ENCODE measurements around the gene ARSD. TPM values are rescaled to one million over a fixed set of nuclear protein-coding genes. Genes with fewer than 3 reads are reported as not detected.

Gene ARSD
- total RNA-seq, 1 experiment from 2014 or later = 12.7 TPM

DNA sequence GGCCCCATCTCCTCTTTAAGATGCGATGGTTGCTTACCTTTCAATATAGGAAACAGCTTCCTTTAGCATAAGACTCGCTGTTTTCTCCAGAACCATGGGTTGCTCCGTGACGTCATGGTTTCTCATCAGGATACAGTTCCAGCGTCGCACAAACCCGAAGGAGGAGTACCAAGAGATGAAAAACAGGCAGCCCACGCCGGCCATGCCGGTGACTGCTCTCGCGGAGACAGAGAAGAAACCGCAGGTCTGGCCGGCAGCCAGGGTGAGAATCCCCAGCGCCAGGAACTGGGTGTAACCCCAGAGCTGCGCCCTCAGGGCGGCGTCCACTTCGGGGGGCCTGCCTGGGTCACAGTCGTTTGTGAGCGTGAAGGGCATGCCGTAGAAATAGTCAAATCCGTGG lies 11.4 kb downstream of the ARSD start:
- Histone ChIP-seq H3K36me3 (ENCODE audit: control insufficient read depth, insufficient read depth, low read length) (no peaks in the 10 kb centered on the region), H3K27me3 (ENCODE audit: control insufficient read depth, insufficient read depth, low read length) (no peaks in the 10 kb centered on the region), H3K4me3 (ENCODE audit: low read depth in 2 of 2, low read length in 2 of 2) (no peak overlapping the region), H3K4me1 (ENCODE audit: control insufficient read depth, insufficient read depth, low read length) (no peaks in the 10 kb centered on the region), H3K27ac (ENCODE audit: low read length) (no peak overlapping the region), H3K9me3 (ENCODE audit: control insufficient read depth, insufficient read depth, low read depth, low read length) (no peaks in the 10 kb centered on the region)
- intact Hi-C loops (cut with micrococcal nuclease; ENCODE audit: unreplicated experiment) (no loop called here), in situ Hi-C loops (cut with HindIII; ENCODE audit: low pct_unique_long_range_greater_than_20kb, low sequenced_read_pairs) (no loop called here)
- no peak for ATAC-seq
- POLR2A ChIA-PET = no interaction called here
- no peak for TF ChIP-seq POLR2AphosphoS5 (IDR thresholded peaks at IDR 0.05; ENCODE audit: low read depth, low read length)
- BruUV-seq (replicated peaks) = no TSS peak
- CTCF ChIA-PET = no interaction called here
- no peak for DNase-seq (ENCODE audit: low read depth, low spot score)

DNA sequence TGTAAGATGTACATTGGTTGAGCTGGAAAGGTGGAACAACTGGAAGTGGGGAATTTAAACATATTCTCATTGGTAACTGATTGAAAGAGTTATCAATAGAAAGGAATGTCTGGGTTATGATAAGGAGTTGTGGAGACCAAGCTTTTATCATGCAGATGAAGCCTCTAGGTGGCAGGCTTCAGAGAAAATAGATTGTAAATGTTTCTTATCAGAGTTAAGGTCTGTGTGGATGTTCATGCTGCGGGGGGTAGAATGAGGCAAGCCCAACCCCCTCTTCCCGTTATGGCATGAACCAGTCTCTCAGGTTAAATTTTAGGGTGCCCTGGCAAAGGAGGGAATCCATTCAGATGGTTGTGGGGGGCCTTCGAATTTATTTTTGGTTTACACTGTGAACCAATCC lies 16.0 kb downstream of the ARSD start:
- BruUV-seq (replicated peaks) = no TSS peak
- Histone ChIP-seq H3K27me3 (ENCODE audit: control insufficient read depth, insufficient read depth, low read length) (no peaks in the 10 kb centered on the region), H3K4me1 (ENCODE audit: control insufficient read depth, insufficient read depth, low read length) (no peaks in the 10 kb centered on the region), H3K36me3 (ENCODE audit: control insufficient read depth, insufficient read depth, low read length) (no peaks in the 10 kb centered on the region), H3K27ac (ENCODE audit: low read length) (no peak overlapping the region), H3K4me3 (ENCODE audit: low read depth in 2 of 2, low read length in 2 of 2) (no peak overlapping the region), H3K9me3 (ENCODE audit: control insufficient read depth, insufficient read depth, low read depth, low read length) (no peaks in the 10 kb centered on the region)
- ChIA-PET CTCF (no interaction called here), POLR2A (no interaction called here)
- DNase-seq (ENCODE audit: low read depth, low spot score) = no peak
- intact Hi-C loops (cut with micrococcal nuclease; ENCODE audit: unreplicated experiment) = no loop called here
- no peak for ATAC-seq
- in situ Hi-C loops (cut with HindIII; ENCODE audit: low pct_unique_long_range_greater_than_20kb, low sequenced_read_pairs) = no loop called here
- TF ChIP-seq, protein P1, sequence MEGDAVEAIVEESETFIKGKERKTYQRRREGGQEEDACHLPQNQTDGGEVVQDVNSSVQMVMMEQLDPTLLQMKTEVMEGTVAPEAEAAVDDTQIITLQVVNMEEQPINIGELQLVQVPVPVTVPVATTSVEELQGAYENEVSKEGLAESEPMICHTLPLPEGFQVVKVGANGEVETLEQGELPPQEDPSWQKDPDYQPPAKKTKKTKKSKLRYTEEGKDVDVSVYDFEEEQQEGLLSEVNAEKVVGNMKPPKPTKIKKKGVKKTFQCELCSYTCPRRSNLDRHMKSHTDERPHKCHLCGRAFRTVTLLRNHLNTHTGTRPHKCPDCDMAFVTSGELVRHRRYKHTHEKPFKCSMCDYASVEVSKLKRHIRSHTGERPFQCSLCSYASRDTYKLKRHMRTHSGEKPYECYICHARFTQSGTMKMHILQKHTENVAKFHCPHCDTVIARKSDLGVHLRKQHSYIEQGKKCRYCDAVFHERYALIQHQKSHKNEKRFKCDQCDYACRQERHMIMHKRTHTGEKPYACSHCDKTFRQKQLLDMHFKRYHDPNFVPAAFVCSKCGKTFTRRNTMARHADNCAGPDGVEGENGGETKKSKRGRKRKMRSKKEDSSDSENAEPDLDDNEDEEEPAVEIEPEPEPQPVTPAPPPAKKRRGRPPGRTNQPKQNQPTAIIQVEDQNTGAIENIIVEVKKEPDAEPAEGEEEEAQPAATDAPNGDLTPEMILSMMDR (IDR thresholded peaks at IDR 0.05) = peak; percentile 46
- TF ChIP-seq SIN3A (IDR thresholded peaks at IDR 0.05; ENCODE audit: borderline replicate concordance, insufficient read depth, low read depth, low read length) = no peak

DNA sequence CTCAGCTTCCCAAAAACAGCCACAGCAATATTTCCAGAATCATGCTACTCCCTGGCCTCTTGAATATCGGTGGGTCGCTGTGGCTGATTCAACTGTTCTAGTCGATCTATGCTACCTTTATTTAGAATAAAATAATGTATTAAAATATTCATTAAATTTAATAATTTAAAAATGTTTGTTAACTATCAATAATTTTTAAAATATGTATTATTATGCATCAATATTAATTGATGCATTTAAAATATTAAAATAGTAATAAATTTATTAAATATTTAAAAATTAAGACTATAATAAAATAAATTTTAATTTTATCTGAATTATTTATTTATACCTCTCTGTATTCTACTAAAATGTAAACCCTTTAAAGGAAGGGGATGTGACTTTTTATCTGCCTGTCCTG lies 19.0 kb downstream of the ARSD start:
- Histone ChIP-seq H3K36me3 (ENCODE audit: control insufficient read depth, insufficient read depth, low read length) (no peaks in the 10 kb centered on the region), H3K4me1 (ENCODE audit: control insufficient read depth, insufficient read depth, low read length) (no peaks in the 10 kb centered on the region), H3K9me3 (ENCODE audit: control insufficient read depth, insufficient read depth, low read depth, low read length) (no peaks in the 10 kb centered on the region), H3K4me3 (ENCODE audit: low read depth in 2 of 2, low read length in 2 of 2) (no peak overlapping the region), H3K27me3 (ENCODE audit: control insufficient read depth, insufficient read depth, low read length) (no peaks in the 10 kb centered on the region), H3K27ac (ENCODE audit: low read length) (no peak overlapping the region)
- BruUV-seq (replicated peaks) = no TSS peak
- DNase-seq (ENCODE audit: low read depth, low spot score) (no peak), ATAC-seq (no peak)
- in situ Hi-C loops (cut with HindIII; ENCODE audit: low pct_unique_long_range_greater_than_20kb, low sequenced_read_pairs) = no loop called here
- intact Hi-C loops (cut with micrococcal nuclease; ENCODE audit: unreplicated experiment) = no loop called here
- ChIA-PET CTCF (no interaction called here), POLR2A (no interaction called here)
- TF ChIP-seq, protein P2, sequence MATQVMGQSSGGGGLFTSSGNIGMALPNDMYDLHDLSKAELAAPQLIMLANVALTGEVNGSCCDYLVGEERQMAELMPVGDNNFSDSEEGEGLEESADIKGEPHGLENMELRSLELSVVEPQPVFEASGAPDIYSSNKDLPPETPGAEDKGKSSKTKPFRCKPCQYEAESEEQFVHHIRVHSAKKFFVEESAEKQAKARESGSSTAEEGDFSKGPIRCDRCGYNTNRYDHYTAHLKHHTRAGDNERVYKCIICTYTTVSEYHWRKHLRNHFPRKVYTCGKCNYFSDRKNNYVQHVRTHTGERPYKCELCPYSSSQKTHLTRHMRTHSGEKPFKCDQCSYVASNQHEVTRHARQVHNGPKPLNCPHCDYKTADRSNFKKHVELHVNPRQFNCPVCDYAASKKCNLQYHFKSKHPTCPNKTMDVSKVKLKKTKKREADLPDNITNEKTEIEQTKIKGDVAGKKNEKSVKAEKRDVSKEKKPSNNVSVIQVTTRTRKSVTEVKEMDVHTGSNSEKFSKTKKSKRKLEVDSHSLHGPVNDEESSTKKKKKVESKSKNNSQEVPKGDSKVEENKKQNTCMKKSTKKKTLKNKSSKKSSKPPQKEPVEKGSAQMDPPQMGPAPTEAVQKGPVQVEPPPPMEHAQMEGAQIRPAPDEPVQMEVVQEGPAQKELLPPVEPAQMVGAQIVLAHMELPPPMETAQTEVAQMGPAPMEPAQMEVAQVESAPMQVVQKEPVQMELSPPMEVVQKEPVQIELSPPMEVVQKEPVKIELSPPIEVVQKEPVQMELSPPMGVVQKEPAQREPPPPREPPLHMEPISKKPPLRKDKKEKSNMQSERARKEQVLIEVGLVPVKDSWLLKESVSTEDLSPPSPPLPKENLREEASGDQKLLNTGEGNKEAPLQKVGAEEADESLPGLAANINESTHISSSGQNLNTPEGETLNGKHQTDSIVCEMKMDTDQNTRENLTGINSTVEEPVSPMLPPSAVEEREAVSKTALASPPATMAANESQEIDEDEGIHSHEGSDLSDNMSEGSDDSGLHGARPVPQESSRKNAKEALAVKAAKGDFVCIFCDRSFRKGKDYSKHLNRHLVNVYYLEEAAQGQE (IDR thresholded peaks at IDR 0.05; ENCODE audit: insufficient read depth in 1 of 2, low read depth in 2 of 2, low read length in 1 of 2) = no peak
- TF ChIP-seq POLR2AphosphoS5 (IDR thresholded peaks at IDR 0.05; ENCODE audit: low read depth, low read length) (no peak), SIN3A (IDR thresholded peaks at IDR 0.05; ENCODE audit: borderline replicate concordance, insufficient read depth, low read depth, low read length) (no peak), TCF7L2 (IDR thresholded peaks at IDR 0.05; ENCODE audit: low read depth, low read length) (no peak)
- TF ChIP-seq, protein P1 (IDR thresholded peaks at IDR 0.05) = no peak
